HCT116 (cell line): ENCODE results near the gene EPHA8. TPM values are rescaled to one million over a fixed set of nuclear protein-coding genes. Genes with fewer than 3 reads are reported as not detected.

Source experiments
- ATAC-seq: fragments of 200-7000 bp; cut with Tn5 transposase; 2 replicates; pipeline ENCODE4 v1.9.1; 2020; ENCODE audit warnings: mild to moderate bottlenecking, moderate library complexity
- BruUV-seq: library from RNA; stranded (reverse); fragments of 400-500 nt; replicated peaks from 2 replicates; lab custom pipeline; 2021; lab: Mats Ljungman, UMichigan
- CTCF ChIA-PET: fragments of 300-600 bp; sonication (Branson Sonifier 250); formaldehyde crosslinking; loops from one replicate; lab custom pipeline; 2021; ENCODE audit warnings: antibody characterized with exemption; lab: Charles Lee
- POLR2A ChIA-PET: fragments of 300-600, 350-600 bp; sonication (Branson Sonifier 250); formaldehyde crosslinking; loops from one replicate; lab custom pipeline; 2021; ENCODE audit warnings: antibody characterized with exemption; lab: Charles Lee
- RAD21 ChIA-PET, 2 experiments: fragments of 300-600 bp; sonication (Branson Sonifier 250); formaldehyde crosslinking; loops; one replicate each; lab custom pipeline; 2023; ENCODE audit warnings: low total read pairs in 2 of 2; ENCODE audit not compliant: uncharacterized antibody in 2 of 2, unreplicated experiment in 2 of 2, low non-redundant PET in 1 of 2; lab: Charles Lee
- DNase-seq: peaks from one replicate; pipeline ENCODE4 v3.0.0-alpha.2; 2010; ENCODE audit warnings: low read depth, low spot score
- H2AFZ ChIP-seq: fragments of 200-600 bp; shearing (Covaris generic), sonication (generic); 2 replicates; pipeline ENCODE4 v1.6.1; 2017; ENCODE audit warnings: low read depth, mixed run types, mixed read lengths, antibody characterized with exemption, low read length; ENCODE audit not compliant: poor library complexity, severe bottlenecking
- H3K27ac ChIP-seq: 2 replicates; pipeline ENCODE4 v1.5.1; 2012; ENCODE audit warnings: low read depth, low read length
- H3K27me3 ChIP-seq: fragments of 200-600 bp; sonication (generic); 2 replicates; pipeline ENCODE4 v1.6.1; 2016; ENCODE audit warnings: mixed run types, low read length, mixed read lengths; ENCODE audit not compliant: insufficient read depth
- H3K36me3 ChIP-seq, 2 experiments: fragments of 200-500 bp in 1 of 2; fragments of 200-600 bp in 1 of 2; sonication (Bioruptor generic) in 1 of 2; sonication (generic) in 1 of 2; 2 replicates each; pipeline versions ENCODE4 v1.5.1 to v1.6.1; 2014 to 2016; ENCODE audit warnings: low read length in 2 of 2, inconsistent platforms in 1 of 2, mixed read lengths in 1 of 2, mixed run types in 1 of 2; ENCODE audit not compliant: insufficient read depth in 2 of 2, control insufficient read depth in 1 of 2
- H3K4me1 ChIP-seq, 2 experiments: fragments of 200-600 bp in 1 of 2; sonication (generic) in 1 of 2; 2 replicates each; pipeline versions ENCODE4 v1.5.1 to v1.6.1; 2012 to 2017; ENCODE audit warnings: low read length in 2 of 2, inconsistent platforms in 1 of 2, mild to moderate bottlenecking in 1 of 2, mixed read lengths in 1 of 2, mixed run types in 1 of 2, moderate library complexity in 1 of 2; ENCODE audit not compliant: insufficient read depth in 2 of 2, control insufficient read depth in 1 of 2
- H3K4me2 ChIP-seq: fragments of 200-600 bp; sonication (generic); 2 replicates; pipeline ENCODE4 v1.6.1; 2017; ENCODE audit warnings: mixed run types, low read length, mixed read lengths
- H3K4me3 ChIP-seq, 2 experiments: fragments of 200-600 bp in 1 of 2; sonication (generic) in 1 of 2; replicated peaks in 1 of 2; 2 replicates each; pipeline ENCODE4 v1.5.1; 2011 to 2016; ENCODE audit warnings: low read length in 2 of 2, control low read depth in 1 of 2, low read depth in 1 of 2, mild to moderate bottlenecking in 1 of 2, mixed read lengths in 1 of 2, mixed run types in 1 of 2
- H3K79me2 ChIP-seq: fragments of 200-600 bp; sonication (generic); 2 replicates; pipeline ENCODE4 v1.6.1; 2017; ENCODE audit warnings: mild to moderate bottlenecking, mixed run types, low read length, moderate library complexity, mixed read lengths; ENCODE audit not compliant: insufficient read depth
- H3K9ac ChIP-seq: fragments of 200-600 bp; sonication (generic); 2 replicates; pipeline ENCODE4 v1.6.1; 2016; ENCODE audit warnings: low read length, mixed read lengths
- H3K9me2 ChIP-seq: fragments of 200-600 bp; sonication (generic), shearing (Covaris generic); 2 replicates; pipeline ENCODE4 v1.6.1; 2017; ENCODE audit warnings: mixed run types, mild to moderate bottlenecking, moderate library complexity; ENCODE audit not compliant: insufficient read depth
- H3K9me3 ChIP-seq, 2 experiments: fragments of 200-500 bp in 1 of 2; fragments of 200-600 bp in 1 of 2; sonication (Bioruptor generic) in 1 of 2; sonication (generic) in 1 of 2; 2 replicates each; pipeline ENCODE4 v1.6.1; 2014 to 2017; ENCODE audit warnings: low read length in 2 of 2, mixed read lengths in 2 of 2, inconsistent platforms in 1 of 2, low read depth in 1 of 2, mild to moderate bottlenecking in 1 of 2, mixed run types in 1 of 2, moderate library complexity in 1 of 2; ENCODE audit not compliant: control insufficient read depth in 1 of 2, insufficient read depth in 1 of 2
- H4K20me1 ChIP-seq: fragments of 200-600 bp; sonication (generic), shearing (Covaris generic); 2 replicates; pipeline ENCODE4 v1.6.1; 2017; ENCODE audit warnings: mixed run types, mild to moderate bottlenecking, moderate library complexity; ENCODE audit not compliant: insufficient read depth
- CBX3 ChIP-seq: IDR thresholded peaks from 2 replicates; pipeline ENCODE4 v1.6.1; 2012; ENCODE audit warnings: low read depth
- CEBPB ChIP-seq: IDR thresholded peaks from 2 replicates; pipeline ENCODE4 v1.6.1; 2012; ENCODE audit warnings: low read depth
- EGR1 ChIP-seq: IDR thresholded peaks from 2 replicates; pipeline ENCODE4 v1.6.1; 2012; ENCODE audit warnings: low read depth
- ELF1 ChIP-seq: IDR thresholded peaks from 2 replicates; pipeline ENCODE4 v1.6.1; 2012; ENCODE audit warnings: low read depth, borderline replicate concordance
- EZH2 ChIP-seq: fragments of 200-600 bp; sonication (generic); IDR thresholded peaks from 2 replicates; pipeline ENCODE4 v1.6.1; 2017; ENCODE audit warnings: antibody characterized with exemption, mixed run types
- POLR2A ChIP-seq: IDR thresholded peaks from 2 replicates; pipeline ENCODE4 v1.7.0; 2011; ENCODE audit warnings: borderline replicate concordance; ENCODE audit not compliant: insufficient read depth, insufficient read length; ENCODE audit errors: extremely low read depth
- POLR2AphosphoS5 ChIP-seq: IDR thresholded peaks from 2 replicates; pipeline ENCODE4 v1.6.1; 2011; ENCODE audit warnings: mild to moderate bottlenecking, low read depth, low read length, moderate library complexity
- RAD21 ChIP-seq: IDR thresholded peaks from 2 replicates; pipeline ENCODE4 v1.6.1; 2012; ENCODE audit warnings: low read depth, mild to moderate bottlenecking
- REST ChIP-seq: IDR thresholded peaks from 2 replicates; pipeline ENCODE4 v1.6.1; 2012; ENCODE audit warnings: low read depth
- SIN3A ChIP-seq: IDR thresholded peaks from 2 replicates; pipeline ENCODE4 v1.6.1; 2012; ENCODE audit warnings: low read depth
- SP1 ChIP-seq: IDR thresholded peaks from 2 replicates; pipeline ENCODE4 v1.6.1; 2012; ENCODE audit warnings: low read depth
- TCF7L2 ChIP-seq: IDR thresholded peaks from 2 replicates; pipeline ENCODE4 v1.7.0; 2011; ENCODE audit warnings: borderline replicate concordance, inconsistent platforms; ENCODE audit not compliant: insufficient read depth, insufficient read length; ENCODE audit errors: extremely low read depth
- YY1 ChIP-seq: IDR thresholded peaks from 2 replicates; pipeline ENCODE4 v1.6.1; 2011; ENCODE audit warnings: low read length, low read depth, moderate library complexity, mild to moderate bottlenecking; ENCODE audit not compliant: insufficient replicate concordance; ENCODE audit errors: extremely low read depth
- ZBTB33 ChIP-seq: IDR thresholded peaks from 2 replicates; pipeline ENCODE4 v1.6.1; 2011; ENCODE audit warnings: mild to moderate bottlenecking, low read length, moderate library complexity; ENCODE audit not compliant: insufficient replicate concordance; ENCODE audit errors: extremely low read depth
- ZNF274 ChIP-seq: fragments of 200-500 bp; sonication (Bioruptor generic); IDR thresholded peaks from 2 replicates; pipeline ENCODE4 v1.6.1; 2014; ENCODE audit warnings: mild to moderate bottlenecking, low read depth, low read length, inconsistent platforms
- intact Hi-C: fragments of 100-400 bp; cut with micrococcal nuclease; formaldehyde crosslinking; loops from 2 replicates; pipeline ENCODE4 v1.10.0; 2022
- total RNA-seq: library from RNA; stranded (reverse); gene quantifications from one replicate; pipeline ENCODE4 v1.2.1, GENCODE V29; 2021; ENCODE audit not compliant: unreplicated experiment

Gene EPHA8
- total RNA-seq, 1 experiment from 2014 or later, result 0.30 TPM

- no peak overlapping the region for H2AFZ ChIP-seq
- ChIA-PET CTCF (no interaction called here), POLR2A (no interaction called here), RAD21 (no interaction called here)
- intact Hi-C loops, result no loop called here
- H4K20me1 ChIP-seq, result no peaks in the 10 kb centered on the region
- ATAC-seq (no peak), DNase-seq (no peak)
- H3K79me2 ChIP-seq, result no peaks in the 10 kb centered on the region
- BruUV-seq, result no TSS peak
- no peaks in the 10 kb centered on the region for H3K27me3 ChIP-seq
- H3K4me1 ChIP-seq, result no peaks in the 10 kb centered on the region
- no peak overlapping the region for H3K9ac ChIP-seq
- no peaks in the 10 kb centered on the region for H3K9me2 ChIP-seq
- H3K36me3 ChIP-seq, result no peaks in the 10 kb centered on the region
- no peak overlapping the region for H3K4me3 ChIP-seq
- TF ChIP-seq TCF7L2 (no peak), ELF1 (no peak), ZNF274 (no peak), POLR2AphosphoS5 (no peak), REST (no peak), YY1 (no peak), ZBTB33 (no peak), SIN3A (no peak), EGR1 (no peak), SP1 (no peak), CBX3 (no peak), CEBPB (no peak), EZH2 (no peak), RAD21 (no peak), POLR2A (no peak)
- no peak overlapping the region for H3K4me2 ChIP-seq
- H3K9me3 ChIP-seq, result no peaks in the 10 kb centered on the region
- H3K27ac ChIP-seq, result no peak overlapping the region
Observed at GRCh38 chr1:22536506-22536905, 26.8 kb upstream of the EPHA8 start.
